Chondrocyte (in vitro differentiated cells): Measurements from ENCODE around the gene UGT1A5. TPM values are rescaled to one million over a fixed set of nuclear protein-coding genes. Genes with fewer than 3 reads are reported as not detected.

ENCODE experiments used
- DNase-seq: peaks from one replicate; pipeline ENCODE4 v3.0.0; 2021; ENCODE audit warnings: mixed read lengths, low spot score
- H3K27ac Mint-ChIP-seq: one replicate; pipeline ENCODE4 v1.8.0; 2021; ENCODE audit warnings: mild to moderate bottlenecking, moderate library complexity, mixed read lengths; ENCODE audit not compliant: unreplicated experiment
- H3K27me3 Mint-ChIP-seq: 2 replicates; pipeline ENCODE4 v1.8.0; 2021; ENCODE audit warnings: low read depth, mixed read lengths
- H3K36me3 Mint-ChIP-seq: 2 replicates; pipeline ENCODE4 v1.8.0; 2021; ENCODE audit warnings: low read depth, mixed read lengths
- H3K4me1 Mint-ChIP-seq: 2 replicates; pipeline ENCODE4 v1.8.0; 2021; ENCODE audit warnings: low read depth, mild to moderate bottlenecking, mixed read lengths
- H3K4me3 Mint-ChIP-seq: one replicate; pipeline ENCODE4 v1.8.0; 2021; ENCODE audit warnings: mild to moderate bottlenecking, moderate library complexity, mixed read lengths; ENCODE audit not compliant: unreplicated experiment
- H3K9me3 Mint-ChIP-seq: 2 replicates; pipeline ENCODE4 v1.8.0; 2021; ENCODE audit warnings: low read depth, mixed read lengths
- CTCF ChIP-seq: fragments of 200-600 bp; sonication (generic); IDR thresholded peaks from 2 replicates; pipeline ENCODE4 v1.5.0; 2021; ENCODE audit warnings: antibody characterized with exemption, mild to moderate bottlenecking, moderate library complexity
- total RNA-seq: library from RNA; stranded (reverse); gene quantifications from 3 replicates; pipeline ENCODE4 v1.2.1, GENCODE V29; 2021

Gene UGT1A5
- total RNA-seq, 1 donor from 2014 or later = not detected

- H3K27ac Mint-ChIP-seq = no peak overlapping the region
- H3K9me3 Mint-ChIP-seq = peaks cover 5% of the 10 kb centered on the region
- TF ChIP-seq CTCF = no peak
- no peak for DNase-seq
- no peaks in the 10 kb centered on the region for H3K4me1 Mint-ChIP-seq
- H3K27me3 Mint-ChIP-seq = peaks cover 6% of the 10 kb centered on the region
- H3K4me3 Mint-ChIP-seq = no peak overlapping the region
- H3K36me3 Mint-ChIP-seq = no peaks in the 10 kb centered on the region
These were observed 76.8 kb downstream of the UGT1A5 start for GRCh38 chr2:233789554-233789953.

GRCh38 chr2:233791151-233791882 is 78.6 kb downstream of the UGT1A5 start:
- Mint-ChIP-seq H3K36me3 (no peaks in the 10 kb centered on the region), H3K4me1 (no peaks in the 10 kb centered on the region), H3K9me3 (peaks cover under 1% of the 10 kb centered on the region), H3K27me3 (peaks cover 6% of the 10 kb centered on the region), H3K4me3 (no peak overlapping the region), H3K27ac (no peak overlapping the region)
- no peak for TF ChIP-seq CTCF
- no peak for DNase-seq

- Mint-ChIP-seq H3K4me3 (no peak overlapping the region), H3K9me3 (no peaks in the 10 kb centered on the region), H3K27ac (no peak overlapping the region), H3K27me3 (peaks cover 6% of the 10 kb centered on the region), H3K36me3 (no peaks in the 10 kb centered on the region), H3K4me1 (no peaks in the 10 kb centered on the region)
- TF ChIP-seq CTCF = no peak
- DNase-seq = no peak
These were observed 79.2 kb downstream of the UGT1A5 start for GRCh38 chr2:233791883-233792329.

GRCh38 chr2:233792720-233793119 is 80.0 kb downstream of the UGT1A5 start:
- Mint-ChIP-seq H3K4me3 (no peak overlapping the region), H3K27me3 (peaks cover 8% of the 10 kb centered on the region), H3K9me3 (no peaks in the 10 kb centered on the region), H3K36me3 (no peaks in the 10 kb centered on the region), H3K4me1 (no peaks in the 10 kb centered on the region), H3K27ac (no peak overlapping the region)
- no peak for TF ChIP-seq CTCF
- DNase-seq = no peak

GRCh38 chr2:233793465-233794127 is 80.9 kb downstream of the UGT1A5 start:
- Mint-ChIP-seq H3K4me3 (no peak overlapping the region), H3K9me3 (no peaks in the 10 kb centered on the region), H3K27me3 (peaks cover 8% of the 10 kb centered on the region), H3K36me3 (no peaks in the 10 kb centered on the region), H3K4me1 (no peaks in the 10 kb centered on the region), H3K27ac (no peak overlapping the region)
- DNase-seq = no peak
- TF ChIP-seq CTCF = no peak
